PFSK-1 (cell line): ENCODE results near the gene KCNK3.

Experiments used
- FOXP2 ChIP-seq: optimal IDR thresholded peaks from 2 replicates; pipeline ENCODE3; 2011; ENCODE audit warnings: borderline replicate concordance, control low read depth, inconsistent platforms; ENCODE audit not compliant: insufficient read depth; ENCODE audit errors: extremely low read length, extremely low read depth
- POLR2AphosphoS5 ChIP-seq: IDR thresholded peaks from 2 replicates; pipeline ENCODE4 v1.6.1; 2012; ENCODE audit warnings: low read depth, mild to moderate bottlenecking, control low read depth, low read length, moderate library complexity
- SIN3A ChIP-seq: IDR thresholded peaks from 2 replicates; pipeline ENCODE4 v1.6.1; 2012; ENCODE audit warnings: mild to moderate bottlenecking, low read length, moderate library complexity, borderline replicate concordance; ENCODE audit not compliant: insufficient read depth
- TAF1 ChIP-seq: IDR thresholded peaks from 2 replicates; pipeline ENCODE4 v1.6.1; 2012; ENCODE audit warnings: low read length, control low read depth, borderline replicate concordance; ENCODE audit not compliant: insufficient read depth
- TF ChIP-seq, protein P1 (sequence below), 2 experiments: IDR thresholded peaks; 2 replicates each; pipeline versions ENCODE4 v1.6.1 to v1.8.0; 2011 to 2012; ENCODE audit warnings: low read depth in 2 of 2, low read length in 2 of 2, control low read depth in 1 of 2, inconsistent platforms in 1 of 2, mild to moderate bottlenecking in 1 of 2, moderate library complexity in 1 of 2; ENCODE audit not compliant: insufficient read depth in 1 of 2

Gene KCNK3

DNA sequence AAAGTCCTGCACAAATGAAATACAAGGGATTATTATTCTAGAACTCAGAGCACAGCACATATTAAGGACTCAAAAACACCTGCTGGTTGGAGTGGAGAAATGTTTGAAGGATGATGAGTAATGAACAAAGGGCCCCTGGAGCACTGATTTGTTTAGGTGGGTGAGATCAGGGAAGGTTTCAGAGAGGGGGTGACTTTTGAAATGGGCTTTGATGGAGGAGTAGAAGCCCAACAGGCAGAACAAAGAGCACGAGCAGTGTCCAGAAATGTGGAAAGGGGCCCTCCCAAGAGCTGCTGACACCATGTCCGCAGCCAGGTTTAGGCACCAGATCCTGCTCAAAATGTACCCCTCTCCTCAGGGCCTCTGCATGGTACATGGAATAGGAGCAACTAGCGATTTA is 23.8 kb downstream of the KCNK3 start:
- no peak for TF ChIP-seq FOXP2
- TF ChIP-seq, protein P1, sequence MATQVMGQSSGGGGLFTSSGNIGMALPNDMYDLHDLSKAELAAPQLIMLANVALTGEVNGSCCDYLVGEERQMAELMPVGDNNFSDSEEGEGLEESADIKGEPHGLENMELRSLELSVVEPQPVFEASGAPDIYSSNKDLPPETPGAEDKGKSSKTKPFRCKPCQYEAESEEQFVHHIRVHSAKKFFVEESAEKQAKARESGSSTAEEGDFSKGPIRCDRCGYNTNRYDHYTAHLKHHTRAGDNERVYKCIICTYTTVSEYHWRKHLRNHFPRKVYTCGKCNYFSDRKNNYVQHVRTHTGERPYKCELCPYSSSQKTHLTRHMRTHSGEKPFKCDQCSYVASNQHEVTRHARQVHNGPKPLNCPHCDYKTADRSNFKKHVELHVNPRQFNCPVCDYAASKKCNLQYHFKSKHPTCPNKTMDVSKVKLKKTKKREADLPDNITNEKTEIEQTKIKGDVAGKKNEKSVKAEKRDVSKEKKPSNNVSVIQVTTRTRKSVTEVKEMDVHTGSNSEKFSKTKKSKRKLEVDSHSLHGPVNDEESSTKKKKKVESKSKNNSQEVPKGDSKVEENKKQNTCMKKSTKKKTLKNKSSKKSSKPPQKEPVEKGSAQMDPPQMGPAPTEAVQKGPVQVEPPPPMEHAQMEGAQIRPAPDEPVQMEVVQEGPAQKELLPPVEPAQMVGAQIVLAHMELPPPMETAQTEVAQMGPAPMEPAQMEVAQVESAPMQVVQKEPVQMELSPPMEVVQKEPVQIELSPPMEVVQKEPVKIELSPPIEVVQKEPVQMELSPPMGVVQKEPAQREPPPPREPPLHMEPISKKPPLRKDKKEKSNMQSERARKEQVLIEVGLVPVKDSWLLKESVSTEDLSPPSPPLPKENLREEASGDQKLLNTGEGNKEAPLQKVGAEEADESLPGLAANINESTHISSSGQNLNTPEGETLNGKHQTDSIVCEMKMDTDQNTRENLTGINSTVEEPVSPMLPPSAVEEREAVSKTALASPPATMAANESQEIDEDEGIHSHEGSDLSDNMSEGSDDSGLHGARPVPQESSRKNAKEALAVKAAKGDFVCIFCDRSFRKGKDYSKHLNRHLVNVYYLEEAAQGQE (IDR thresholded peaks at IDR 0.05; ENCODE audit: insufficient read depth in 1 of 2, low read depth in 2 of 2, low read length in 2 of 2): no peak
- no peak for TF ChIP-seq POLR2AphosphoS5
- no peak for TF ChIP-seq TAF1
- no peak for TF ChIP-seq SIN3A

DNA sequence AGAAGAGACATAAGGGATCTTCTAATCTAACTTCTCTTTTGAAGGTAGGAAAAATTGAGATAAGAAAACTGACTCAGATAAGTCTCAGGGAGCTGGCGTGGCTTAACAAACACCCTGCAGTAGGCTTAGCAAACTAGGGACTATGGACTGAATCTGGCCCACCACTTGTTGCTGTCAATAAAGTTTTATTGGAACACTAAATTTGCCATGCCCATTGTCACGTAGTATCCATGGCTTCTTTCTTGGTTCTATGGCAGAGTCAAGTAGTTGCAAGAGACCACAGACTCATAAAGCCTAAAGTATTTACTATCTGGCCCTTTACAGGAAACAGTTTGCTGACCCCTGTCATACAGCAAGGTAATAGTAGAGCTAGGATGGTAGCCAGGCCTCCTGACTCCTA is 24.2 kb downstream of the KCNK3 start:
- TF ChIP-seq SIN3A: no peak
- no peak for TF ChIP-seq FOXP2

DNA sequence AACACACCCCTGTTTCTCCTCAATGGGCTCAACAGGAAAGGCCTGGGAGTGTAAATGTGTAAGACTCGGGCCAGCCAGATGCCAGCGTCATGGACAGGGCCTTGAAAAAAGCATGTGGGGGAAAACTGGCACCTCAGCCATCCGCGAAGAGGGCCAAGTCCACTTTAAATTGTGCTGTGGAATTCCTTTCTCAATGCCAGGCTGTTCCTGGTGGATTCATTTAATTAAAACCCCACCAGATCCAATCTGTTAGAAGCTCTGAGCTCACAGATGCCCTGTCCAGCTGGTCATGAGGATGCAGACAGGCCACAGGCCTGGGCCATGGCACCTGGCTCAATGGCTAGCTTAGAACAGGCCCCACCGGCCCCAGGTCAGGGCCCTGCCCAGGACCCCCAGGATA is 24.8 kb downstream of the KCNK3 start:
- TF ChIP-seq, protein P1 (IDR thresholded peaks at IDR 0.05; ENCODE audit: insufficient read depth in 1 of 2, low read depth in 2 of 2, low read length in 2 of 2): no peak
- no peak for TF ChIP-seq FOXP2
- TF ChIP-seq POLR2AphosphoS5: no peak
- no peak for TF ChIP-seq SIN3A
- TF ChIP-seq TAF1: no peak

DNA sequence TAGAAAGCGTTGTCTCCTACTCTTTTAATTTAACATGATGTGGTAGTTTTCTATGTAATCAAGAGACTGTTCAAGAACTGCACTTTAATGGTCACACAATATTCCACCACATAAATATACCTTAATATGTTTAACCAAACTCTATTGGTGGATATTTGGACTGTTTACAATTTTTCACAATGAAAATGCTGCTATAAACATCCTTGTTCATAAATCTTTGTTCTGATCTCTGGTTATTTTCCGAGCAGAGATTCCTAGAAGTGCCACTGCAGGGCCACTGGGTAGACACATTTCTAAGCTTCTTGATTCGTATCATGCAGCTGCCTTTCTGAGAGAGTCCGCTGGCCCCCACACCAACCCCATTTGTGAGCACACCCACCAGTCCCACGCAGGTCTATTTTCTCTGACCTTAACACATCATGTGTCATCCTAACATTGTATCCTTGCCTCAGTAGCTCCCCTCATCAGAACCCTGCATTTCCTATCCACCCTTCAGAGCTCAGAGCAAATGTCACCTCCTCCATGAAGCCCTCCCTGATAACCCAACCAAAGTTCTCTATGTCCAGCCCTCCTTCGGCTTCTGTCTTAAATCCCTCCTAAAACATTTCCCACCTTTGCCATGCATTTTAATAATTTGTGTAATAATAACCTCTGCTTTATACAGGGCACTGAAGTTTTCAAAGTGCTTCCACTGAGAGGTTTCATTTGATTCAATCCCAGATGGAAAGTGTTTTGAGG is 26.6 kb downstream of the KCNK3 start:
- no peak for TF ChIP-seq POLR2AphosphoS5
- TF ChIP-seq SIN3A: no peak
- TF ChIP-seq FOXP2: no peak
- TF ChIP-seq, protein P1 (IDR thresholded peaks at IDR 0.05; ENCODE audit: insufficient read depth in 1 of 2, low read depth in 2 of 2, low read length in 2 of 2): no peak
- TF ChIP-seq TAF1: no peak

DNA sequence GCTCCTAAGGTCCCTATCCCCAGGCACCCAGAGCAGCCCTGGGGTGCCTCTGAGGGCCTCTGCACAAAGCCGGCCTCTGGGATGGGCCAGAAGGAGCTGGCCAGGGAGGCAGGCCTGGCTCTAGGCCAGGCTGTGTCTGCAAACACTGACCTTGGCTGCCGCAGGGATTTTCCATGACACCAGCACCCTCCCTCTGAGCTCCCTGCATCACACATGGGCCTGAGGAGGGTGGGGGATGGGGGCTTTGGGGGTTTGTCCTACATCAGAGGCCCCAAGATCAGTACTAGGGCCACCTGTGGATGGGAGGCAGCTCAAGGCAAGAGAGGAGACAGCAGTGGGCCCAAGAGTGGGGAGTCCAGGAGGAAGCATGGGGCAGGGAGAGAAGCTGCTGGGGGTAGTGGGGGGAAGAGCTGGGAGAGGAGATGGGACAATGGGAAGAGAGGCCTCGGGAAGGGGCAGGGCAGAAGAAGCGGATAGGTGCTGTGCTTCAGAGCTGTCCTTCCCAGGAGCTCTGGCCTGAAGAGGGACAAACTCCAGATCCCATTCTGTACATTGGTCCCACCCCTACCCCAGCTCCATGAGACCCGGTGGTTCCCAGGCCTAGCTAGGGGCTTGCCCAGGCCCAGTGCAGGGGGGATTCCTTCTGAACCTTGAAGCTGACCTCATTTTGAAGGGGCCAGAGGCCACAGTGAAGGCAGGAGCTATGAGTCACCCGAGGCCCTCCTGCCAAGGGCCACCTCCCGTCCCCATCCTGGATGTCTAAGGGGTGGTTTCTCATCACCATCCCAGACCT is 28.0 kb downstream of the KCNK3 start:
- no peak for TF ChIP-seq SIN3A
- no peak for TF ChIP-seq FOXP2
- no peak for TF ChIP-seq TAF1
- TF ChIP-seq POLR2AphosphoS5: no peak
- TF ChIP-seq, protein P1 (IDR thresholded peaks at IDR 0.05; ENCODE audit: insufficient read depth in 1 of 2, low read depth in 2 of 2, low read length in 2 of 2): no peak
